Activated T-helper 1 cell treated with anti-CD3 and anti-CD28 coated beads, Interleukin-12 subunit alpha, Interleukin-12 subunit beta, Interleukin-2, Interleukin-4 antibody, amounts not matched to agents 30 ng/mL and 10 ng/mL and 1 ng/mL, durations not matched to agents 14 hours and 24 hours and 36 hours (primary cell): ENCODE results near the gene ACR. TPM values are rescaled to one million over a fixed set of nuclear protein-coding genes. Genes with fewer than 3 reads are reported as not detected.

Experiments
- DNase-seq: peaks from one replicate; pipeline ENCODE4 v3.0.0; 2021; ENCODE audit warnings: low spot score
- H3K27ac Mint-ChIP-seq: one replicate; pipeline ENCODE4 v1.8.0; 2021; ENCODE audit warnings: mild to moderate bottlenecking, mixed read lengths
- H3K27me3 Mint-ChIP-seq: one replicate; pipeline ENCODE4 v1.8.0; 2022; ENCODE audit warnings: mild to moderate bottlenecking, moderate library complexity, mixed read lengths; ENCODE audit not compliant: insufficient read depth
- H3K36me3 Mint-ChIP-seq: one replicate; pipeline ENCODE4 v1.8.0; 2021; ENCODE audit warnings: low read depth, mixed read lengths
- H3K4me1 Mint-ChIP-seq: one replicate; pipeline ENCODE4 v1.8.0; 2021; ENCODE audit warnings: low read depth, mixed read lengths
- H3K4me3 Mint-ChIP-seq: one replicate; pipeline ENCODE4 v1.8.0; 2021; ENCODE audit warnings: mild to moderate bottlenecking, moderate library complexity, mixed read lengths
- H3K9me3 Mint-ChIP-seq: one replicate; pipeline ENCODE4 v1.8.0; 2021; ENCODE audit warnings: mixed read lengths
- intact Hi-C: fragments of 100-400 bp; cut with micrococcal nuclease; formaldehyde crosslinking; loops from one replicate; pipeline ENCODE4 v1.15.1; 2024
- total RNA-seq: library from RNA; stranded (reverse); gene quantifications from 2 replicates; pipeline ENCODE4 v1.2.3, GENCODE V29; 2022

ACR gene
- total RNA-seq, 1 donor from 2014 or later = not detected

DNA sequence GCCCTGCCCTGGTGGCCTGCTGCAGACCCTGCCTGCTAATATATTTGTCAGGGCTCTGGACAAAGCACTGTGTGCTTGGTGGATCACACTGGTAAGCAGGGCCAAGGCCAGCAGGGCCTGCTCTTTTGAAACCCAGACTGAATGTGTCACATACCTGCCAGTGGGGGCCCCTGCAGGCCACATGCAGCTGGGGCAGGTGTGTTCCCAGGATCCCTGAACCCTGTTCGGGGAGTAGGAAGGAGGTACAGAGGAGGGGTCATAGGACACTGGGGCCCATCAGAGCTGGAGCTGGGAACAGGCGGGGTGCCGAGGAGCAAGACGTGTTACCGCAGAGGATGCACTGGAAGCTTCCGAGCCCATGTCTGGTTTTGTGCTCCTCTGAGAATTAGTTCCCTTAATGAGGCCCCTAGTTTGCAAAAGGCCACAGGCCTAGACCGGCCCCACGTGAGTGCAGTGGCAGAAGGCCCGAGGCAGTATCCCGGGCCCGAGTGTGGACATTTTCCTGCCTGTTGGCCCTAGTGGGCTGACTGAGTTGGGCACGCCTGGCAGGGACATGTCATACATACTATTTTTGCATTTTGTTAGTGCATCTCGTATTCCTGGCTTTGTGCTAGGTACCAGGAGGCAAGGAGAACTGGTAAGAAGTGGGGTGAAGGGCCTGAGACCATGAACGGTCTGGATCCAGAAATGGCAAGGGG lies 11.2 kb upstream of the ACR start:
- DNase-seq = no peak
- no peak overlapping the region for H3K27ac Mint-ChIP-seq
- no peaks in the 10 kb centered on the region for H3K27me3 Mint-ChIP-seq
- H3K36me3 Mint-ChIP-seq = no peaks in the 10 kb centered on the region
- H3K4me3 Mint-ChIP-seq = no peak overlapping the region
- intact Hi-C loops = no loop called here
- H3K4me1 Mint-ChIP-seq = no peaks in the 10 kb centered on the region
- no peaks in the 10 kb centered on the region for H3K9me3 Mint-ChIP-seq

DNA sequence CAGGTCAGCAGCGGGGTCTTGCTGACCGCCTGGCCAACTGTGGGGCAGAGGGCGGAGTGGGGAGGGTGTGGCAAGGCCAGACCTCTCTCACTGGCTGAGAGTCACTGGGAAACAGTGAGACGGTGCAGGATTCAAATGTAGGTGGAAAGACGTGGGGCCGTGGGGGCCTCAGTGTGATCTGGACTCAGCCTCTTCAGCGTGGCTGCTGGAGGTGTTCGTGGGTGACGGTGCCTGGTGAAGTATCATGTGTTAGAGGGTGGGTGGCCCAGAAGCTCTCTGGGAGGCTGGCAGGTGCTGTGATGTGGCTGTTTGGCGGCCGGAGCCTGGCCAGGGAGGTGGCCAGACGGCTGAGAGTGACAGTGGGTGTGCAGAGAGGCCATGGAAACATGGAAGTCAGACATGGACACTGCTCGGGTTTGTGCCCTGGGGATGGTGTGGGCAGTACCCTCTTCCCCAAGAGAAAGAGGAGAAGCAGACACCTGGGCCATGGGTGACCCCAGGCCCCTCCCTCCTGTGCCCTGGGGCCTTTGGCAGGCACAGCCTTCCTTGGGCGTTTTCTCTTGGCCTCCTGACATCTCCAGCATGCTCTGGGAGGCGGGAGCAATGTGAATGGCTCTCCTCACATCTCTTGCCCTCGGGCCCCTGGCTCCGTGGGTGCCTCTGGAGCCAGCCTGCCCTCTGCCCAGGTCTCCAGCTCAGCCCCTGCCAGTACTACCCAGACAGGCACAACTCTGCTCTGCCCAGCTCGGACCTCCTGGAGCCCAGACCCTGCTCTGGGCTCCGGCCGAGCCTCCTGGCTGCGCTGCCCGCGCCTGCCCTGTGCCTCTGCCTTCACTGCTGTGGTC lies 10.1 kb upstream of the ACR start:
- intact Hi-C loops = no loop called here
- no peaks in the 10 kb centered on the region for H3K9me3 Mint-ChIP-seq
- no peaks in the 10 kb centered on the region for H3K4me1 Mint-ChIP-seq
- no peak for DNase-seq
- no peaks in the 10 kb centered on the region for H3K27me3 Mint-ChIP-seq
- H3K4me3 Mint-ChIP-seq = no peak overlapping the region
- no peaks in the 10 kb centered on the region for H3K36me3 Mint-ChIP-seq
- H3K27ac Mint-ChIP-seq = no peak overlapping the region

DNA sequence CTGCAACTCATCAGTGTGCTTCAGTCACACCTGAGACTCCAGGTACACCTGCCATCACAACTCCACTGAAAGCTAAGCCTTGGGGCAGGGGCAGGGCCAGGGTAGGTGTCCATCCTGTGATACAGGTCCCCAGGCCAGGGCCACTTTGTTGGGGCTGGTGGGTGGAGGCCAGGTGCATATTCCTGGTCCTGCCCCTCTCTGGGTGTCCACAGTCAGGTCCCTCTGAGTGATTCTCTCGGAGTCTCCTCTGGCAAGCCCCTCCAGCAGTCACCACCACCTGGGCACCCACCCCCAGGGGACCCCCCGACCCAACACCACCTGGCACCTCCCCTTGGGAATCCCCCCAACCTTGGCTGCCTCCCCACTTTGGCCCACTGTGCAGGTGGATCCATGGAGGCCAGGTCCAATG lies 9.5 kb upstream of the ACR start:
- intact Hi-C loops = no loop called here
- H3K4me3 Mint-ChIP-seq = no peak overlapping the region
- no peak overlapping the region for H3K27ac Mint-ChIP-seq
- H3K4me1 Mint-ChIP-seq = no peaks in the 10 kb centered on the region
- DNase-seq = no peak
- no peaks in the 10 kb centered on the region for H3K27me3 Mint-ChIP-seq
- H3K36me3 Mint-ChIP-seq = no peaks in the 10 kb centered on the region
- H3K9me3 Mint-ChIP-seq = no peaks in the 10 kb centered on the region

DNA sequence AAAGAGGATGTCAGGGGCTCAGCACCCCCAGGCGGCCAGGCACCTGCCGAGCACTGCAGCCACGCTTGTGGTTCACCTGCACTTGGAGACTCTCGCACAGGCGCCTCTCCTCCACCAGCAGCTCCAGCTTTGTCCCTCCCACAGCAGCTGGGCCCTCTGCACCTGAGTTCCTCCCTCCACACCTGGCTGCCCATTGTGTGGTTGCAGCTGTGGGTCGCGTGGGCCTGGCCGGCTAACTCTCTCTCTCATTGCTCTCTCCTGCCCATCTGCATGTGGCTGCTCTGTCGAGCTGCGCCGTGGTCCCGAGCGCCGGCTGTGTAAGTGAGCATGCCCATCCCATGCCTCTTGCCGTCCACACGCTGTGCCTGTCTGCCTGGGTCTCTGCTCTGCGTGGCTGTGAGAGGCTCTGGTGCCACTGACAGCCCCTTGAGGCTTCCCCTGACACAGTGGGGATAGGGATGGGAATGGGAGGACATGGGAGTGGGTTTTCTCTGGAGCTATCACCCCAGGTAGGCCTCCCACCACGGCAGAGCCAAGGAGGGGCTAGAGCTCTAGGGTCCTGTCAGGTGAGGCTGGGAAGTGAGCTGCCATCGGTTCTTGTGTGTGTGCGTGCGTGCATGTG lies 8.5 kb upstream of the ACR start:
- no peak for DNase-seq
- intact Hi-C loops = no loop called here
- no peak overlapping the region for H3K27ac Mint-ChIP-seq
- no peak overlapping the region for H3K4me3 Mint-ChIP-seq
- no peaks in the 10 kb centered on the region for H3K9me3 Mint-ChIP-seq
- no peaks in the 10 kb centered on the region for H3K36me3 Mint-ChIP-seq
- H3K4me1 Mint-ChIP-seq = no peaks in the 10 kb centered on the region
- H3K27me3 Mint-ChIP-seq = no peaks in the 10 kb centered on the region

DNA sequence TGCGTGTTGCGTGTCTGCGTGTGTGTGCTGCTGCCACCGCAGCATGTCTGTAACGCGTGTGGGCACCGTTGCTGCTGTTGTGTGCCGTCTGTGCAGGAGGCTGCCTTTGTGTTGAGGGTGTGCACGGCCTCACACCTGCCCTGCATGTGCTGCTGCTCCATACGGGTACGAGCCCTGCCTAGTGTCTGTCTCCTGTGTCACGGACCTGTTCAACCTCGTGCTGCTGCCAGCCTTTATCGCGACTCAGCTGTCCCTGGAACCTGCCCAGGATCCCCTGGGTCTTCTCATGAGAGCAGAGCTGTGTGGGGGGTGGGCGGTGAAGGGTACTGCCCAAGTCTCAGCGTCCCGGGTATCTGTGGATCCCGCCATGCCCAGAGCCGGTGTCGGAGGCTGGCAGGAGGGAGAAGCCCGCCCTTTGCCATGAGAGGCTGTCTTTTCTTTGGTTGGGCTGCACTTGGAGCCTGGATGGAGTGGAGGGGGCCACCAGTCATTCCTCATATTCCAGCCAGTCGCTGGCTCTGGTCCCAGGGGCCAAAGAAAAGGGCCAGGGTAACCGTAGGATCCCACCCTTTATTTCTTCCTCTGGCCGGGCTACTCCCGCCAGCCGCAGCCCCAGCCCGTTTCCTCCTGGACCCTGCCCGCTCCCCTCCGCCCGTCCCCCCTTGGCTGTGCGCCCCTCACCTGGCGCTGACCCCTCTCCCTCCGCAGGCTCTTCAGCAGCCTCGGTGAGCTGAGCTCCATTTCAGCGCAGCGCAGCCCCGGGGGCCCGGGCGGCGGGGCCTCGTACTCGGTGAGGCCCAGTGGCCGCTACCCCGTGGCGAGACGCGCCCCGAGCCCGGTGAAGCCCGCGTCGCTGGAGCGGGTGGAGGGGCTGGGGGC lies 7.8 kb upstream of the ACR start:
- Mint-ChIP-seq H3K9me3 (no peaks in the 10 kb centered on the region), H3K36me3 (no peaks in the 10 kb centered on the region), H3K4me3 (no peak overlapping the region), H3K27me3 (no peaks in the 10 kb centered on the region), H3K4me1 (no peaks in the 10 kb centered on the region), H3K27ac (no peak overlapping the region)
- no peak for DNase-seq
- intact Hi-C loops = no loop called here

GRCh38 chr22:50730941-50731661 lies 6.9 kb upstream of the ACR start:
- H3K4me1 Mint-ChIP-seq = no peaks in the 10 kb centered on the region
- H3K9me3 Mint-ChIP-seq = no peaks in the 10 kb centered on the region
- no peak overlapping the region for H3K27ac Mint-ChIP-seq
- H3K27me3 Mint-ChIP-seq = no peaks in the 10 kb centered on the region
- no peak for DNase-seq
- intact Hi-C loops = no loop called here
- H3K4me3 Mint-ChIP-seq = no peak overlapping the region
- no peaks in the 10 kb centered on the region for H3K36me3 Mint-ChIP-seq

DNA sequence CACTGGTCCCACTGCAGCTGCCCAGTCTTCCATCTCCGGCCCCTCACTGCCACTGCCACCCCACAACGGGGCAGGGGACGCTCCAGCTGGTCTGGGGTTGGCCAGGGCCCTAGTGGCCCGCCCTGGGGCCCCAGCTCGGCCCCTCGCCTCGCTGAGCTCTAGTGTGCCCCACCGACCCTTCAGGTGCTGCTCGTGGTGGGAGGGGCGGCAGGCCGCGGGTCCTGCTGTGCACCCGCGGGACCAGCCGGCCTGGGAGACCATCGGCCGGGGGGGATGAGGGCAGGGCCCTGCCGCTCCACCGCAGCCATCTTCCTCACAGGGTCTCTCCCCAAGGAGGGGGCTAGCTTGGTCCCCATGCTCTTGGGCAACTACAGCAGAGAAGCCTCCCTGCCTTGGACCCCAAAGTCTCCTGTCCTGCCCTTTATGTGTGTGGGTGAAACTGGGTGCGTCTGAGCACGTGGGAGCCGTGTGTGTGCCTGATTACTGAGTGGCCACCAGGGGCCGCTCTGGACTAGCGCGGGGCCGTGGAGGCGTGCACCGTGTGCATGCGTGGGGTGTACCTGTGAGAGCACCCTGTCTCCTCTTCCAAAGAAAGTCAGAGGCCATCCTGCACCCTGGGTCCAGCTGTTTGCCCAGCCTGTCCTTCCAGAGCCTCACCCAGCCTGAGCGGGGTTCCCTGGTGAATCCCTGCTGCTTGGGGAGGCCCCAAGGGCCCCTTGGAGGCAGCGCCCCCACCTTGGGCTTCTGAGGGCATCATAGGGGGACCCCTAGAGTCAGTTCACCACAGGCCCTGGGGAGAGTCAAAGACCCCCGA lies 6.0 kb upstream of the ACR start:
- no peak overlapping the region for H3K27ac Mint-ChIP-seq
- intact Hi-C loops = no loop called here
- H3K4me1 Mint-ChIP-seq = no peaks in the 10 kb centered on the region
- no peaks in the 10 kb centered on the region for H3K9me3 Mint-ChIP-seq
- H3K27me3 Mint-ChIP-seq = no peaks in the 10 kb centered on the region
- DNase-seq = peak; percentile 22
- H3K4me3 Mint-ChIP-seq = no peak overlapping the region
- no peaks in the 10 kb centered on the region for H3K36me3 Mint-ChIP-seq

DNA sequence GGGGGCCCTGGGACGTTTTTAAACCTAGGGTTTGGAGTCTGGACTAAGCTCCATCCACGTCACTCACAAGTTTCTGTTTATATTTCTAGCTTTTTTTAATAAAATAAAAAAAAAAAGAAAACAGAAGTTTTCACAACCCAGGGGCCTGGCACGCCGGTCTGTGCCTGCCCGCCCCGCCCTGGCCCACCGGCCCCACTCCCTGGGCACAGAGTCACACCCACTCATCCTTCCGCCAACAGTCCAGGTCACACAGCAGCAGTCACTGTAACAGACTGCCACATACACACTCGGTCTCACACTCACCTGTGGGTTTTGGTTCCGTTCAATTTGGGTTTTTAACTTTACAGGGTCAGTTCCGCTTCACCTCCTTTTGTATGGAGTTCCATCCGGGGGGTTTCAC lies 5.3 kb upstream of the ACR start:
- Mint-ChIP-seq H3K27me3 (no peaks in the 10 kb centered on the region), H3K9me3 (no peaks in the 10 kb centered on the region), H3K4me1 (no peaks in the 10 kb centered on the region), H3K36me3 (no peaks in the 10 kb centered on the region), H3K4me3 (no peak overlapping the region), H3K27ac (no peak overlapping the region)
- no peak for DNase-seq
- intact Hi-C loops = no loop called here

GRCh38 chr22:50733521-50734342 lies 4.3 kb upstream of the ACR start:
- intact Hi-C loops = no loop called here
- no peak overlapping the region for H3K27ac Mint-ChIP-seq
- H3K4me1 Mint-ChIP-seq = no peaks in the 10 kb centered on the region
- H3K27me3 Mint-ChIP-seq = no peaks in the 10 kb centered on the region
- H3K9me3 Mint-ChIP-seq = no peaks in the 10 kb centered on the region
- no peak overlapping the region for H3K4me3 Mint-ChIP-seq
- DNase-seq = no peak
- H3K36me3 Mint-ChIP-seq = no peaks in the 10 kb centered on the region

GRCh38 chr22:50734343-50734771 lies 3.6 kb upstream of the ACR start:
- Mint-ChIP-seq H3K4me3 (no peak overlapping the region), H3K27me3 (no peaks in the 10 kb centered on the region)

More at GRCh38 chr22:50734343-50734771, 3.6 kb upstream of the ACR start:
- intact Hi-C loops = no loop called here
- Mint-ChIP-seq H3K36me3 (no peaks in the 10 kb centered on the region), H3K9me3 (no peaks in the 10 kb centered on the region), H3K4me1 (no peaks in the 10 kb centered on the region), H3K27ac (no peak overlapping the region)
- DNase-seq = no peak
